GM10266 (cell line): ENCODE measurements around the gene SEMA4G.

Source experiments
- DNase-seq: peaks from one replicate; pipeline ENCODE4 v3.0.0; 2012; ENCODE audit errors: extremely low spot score
- TF ChIP-seq, protein P1 (sequence below): IDR thresholded peaks from 2 replicates; pipeline ENCODE4 v1.5.1; 2012; ENCODE audit warnings: mild to moderate bottlenecking, low read depth; ENCODE audit not compliant: control insufficient read depth, insufficient read depth; ENCODE audit errors: missing control alignments

The SEMA4G gene

DNA sequence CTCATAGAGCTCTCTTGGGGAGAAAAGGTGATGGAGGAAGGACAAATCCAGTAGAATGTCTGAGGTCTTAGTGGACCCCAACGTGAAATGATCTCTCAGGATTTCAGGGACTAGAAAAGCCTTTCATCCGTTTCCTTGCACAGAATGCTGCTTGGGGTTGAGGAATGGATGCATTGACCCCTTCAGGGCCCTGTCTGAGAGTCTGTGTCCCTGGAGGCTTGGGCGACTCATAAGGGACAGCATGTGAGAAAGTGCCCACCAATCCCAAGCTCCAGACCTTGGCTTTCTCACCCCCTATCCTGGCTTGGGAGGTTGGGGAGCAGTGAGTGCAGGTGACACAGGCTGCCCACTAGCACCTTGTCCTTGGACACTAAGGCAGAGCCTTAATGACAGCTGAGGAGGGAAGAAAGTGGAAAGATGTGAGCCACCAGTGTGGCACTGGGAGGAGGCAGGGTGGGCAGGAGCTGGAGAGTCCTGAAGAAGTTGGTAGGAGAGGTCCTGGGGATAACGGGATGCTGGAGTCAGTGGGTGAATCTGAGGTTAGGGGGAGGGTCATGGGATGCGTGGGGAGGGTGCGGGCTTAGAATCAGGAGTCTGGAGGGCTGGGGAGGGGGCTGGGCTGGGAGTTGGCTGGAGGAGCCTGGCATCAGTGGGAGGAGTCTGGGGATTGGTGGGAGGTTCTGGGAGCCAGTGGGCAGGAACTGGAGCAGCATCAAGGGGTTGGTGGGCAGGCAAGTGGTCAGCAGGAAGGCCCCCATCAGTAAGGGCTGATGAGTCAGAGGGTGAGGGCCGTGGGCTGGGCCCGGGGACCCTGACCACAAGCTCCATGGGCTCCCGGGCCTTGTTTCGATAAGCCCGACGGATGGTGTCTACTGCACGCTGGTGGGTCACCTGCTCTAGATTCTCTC, 38.9 kb downstream of the SEMA4G start:
- no peak for DNase-seq

DNA sequence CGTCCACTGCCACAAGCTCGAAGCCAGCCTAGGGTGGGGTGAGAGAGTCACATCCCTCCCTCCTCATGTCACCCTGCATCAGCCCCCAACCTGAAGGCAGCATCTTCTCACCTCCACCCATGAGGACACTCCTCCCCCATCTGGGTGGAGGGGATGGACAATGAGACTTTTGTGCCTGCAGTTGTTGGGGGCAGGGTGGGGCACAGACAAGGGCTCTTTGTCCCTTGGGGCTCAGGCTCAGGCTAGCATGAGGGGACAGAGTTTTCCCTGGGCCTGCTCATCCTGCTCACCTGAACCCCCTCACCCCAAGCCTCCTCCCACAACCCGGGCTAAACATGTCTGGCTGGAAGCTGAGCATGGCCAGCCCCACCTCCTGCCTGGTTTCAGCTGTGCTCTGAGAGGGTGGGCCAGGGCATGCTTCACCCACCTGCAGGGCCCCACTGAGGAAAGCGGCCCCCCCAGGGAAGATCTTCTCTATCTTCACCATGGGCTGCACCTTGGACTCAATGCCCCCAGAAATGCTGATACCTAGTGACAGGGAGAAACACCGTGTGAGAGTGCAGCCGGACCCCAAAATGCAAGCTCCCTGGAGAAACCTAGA, 39.6 kb downstream of the SEMA4G start:
- TF ChIP-seq, protein P1, sequence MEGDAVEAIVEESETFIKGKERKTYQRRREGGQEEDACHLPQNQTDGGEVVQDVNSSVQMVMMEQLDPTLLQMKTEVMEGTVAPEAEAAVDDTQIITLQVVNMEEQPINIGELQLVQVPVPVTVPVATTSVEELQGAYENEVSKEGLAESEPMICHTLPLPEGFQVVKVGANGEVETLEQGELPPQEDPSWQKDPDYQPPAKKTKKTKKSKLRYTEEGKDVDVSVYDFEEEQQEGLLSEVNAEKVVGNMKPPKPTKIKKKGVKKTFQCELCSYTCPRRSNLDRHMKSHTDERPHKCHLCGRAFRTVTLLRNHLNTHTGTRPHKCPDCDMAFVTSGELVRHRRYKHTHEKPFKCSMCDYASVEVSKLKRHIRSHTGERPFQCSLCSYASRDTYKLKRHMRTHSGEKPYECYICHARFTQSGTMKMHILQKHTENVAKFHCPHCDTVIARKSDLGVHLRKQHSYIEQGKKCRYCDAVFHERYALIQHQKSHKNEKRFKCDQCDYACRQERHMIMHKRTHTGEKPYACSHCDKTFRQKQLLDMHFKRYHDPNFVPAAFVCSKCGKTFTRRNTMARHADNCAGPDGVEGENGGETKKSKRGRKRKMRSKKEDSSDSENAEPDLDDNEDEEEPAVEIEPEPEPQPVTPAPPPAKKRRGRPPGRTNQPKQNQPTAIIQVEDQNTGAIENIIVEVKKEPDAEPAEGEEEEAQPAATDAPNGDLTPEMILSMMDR, result no peak
- no peak for DNase-seq

More for the DNA sequence above, 38.9 kb downstream of the SEMA4G start:
- TF ChIP-seq, protein P1, result no peak

DNA sequence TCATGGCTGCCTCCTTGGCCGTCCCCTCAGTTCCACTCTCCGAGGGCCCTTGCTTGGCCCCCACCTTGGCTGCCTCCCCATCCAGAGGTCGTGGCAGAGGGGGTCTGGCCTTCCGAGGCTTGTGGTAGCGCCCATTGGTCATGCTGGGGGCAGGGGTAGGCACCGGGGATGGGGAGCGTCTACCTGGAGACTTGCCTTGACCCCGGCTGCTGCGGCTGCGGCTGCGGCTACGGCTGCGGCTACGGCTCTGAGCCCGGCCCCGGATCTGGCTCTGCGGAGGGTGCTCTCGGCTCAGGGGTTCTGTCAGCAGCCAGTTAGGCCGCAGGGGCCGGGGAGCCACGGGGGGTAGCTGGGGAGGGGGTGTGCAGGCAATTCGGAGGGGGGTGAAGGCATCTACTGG, 41.0 kb downstream of the SEMA4G start:
- TF ChIP-seq, protein P1, result no peak
- DNase-seq, result no peak

DNA sequence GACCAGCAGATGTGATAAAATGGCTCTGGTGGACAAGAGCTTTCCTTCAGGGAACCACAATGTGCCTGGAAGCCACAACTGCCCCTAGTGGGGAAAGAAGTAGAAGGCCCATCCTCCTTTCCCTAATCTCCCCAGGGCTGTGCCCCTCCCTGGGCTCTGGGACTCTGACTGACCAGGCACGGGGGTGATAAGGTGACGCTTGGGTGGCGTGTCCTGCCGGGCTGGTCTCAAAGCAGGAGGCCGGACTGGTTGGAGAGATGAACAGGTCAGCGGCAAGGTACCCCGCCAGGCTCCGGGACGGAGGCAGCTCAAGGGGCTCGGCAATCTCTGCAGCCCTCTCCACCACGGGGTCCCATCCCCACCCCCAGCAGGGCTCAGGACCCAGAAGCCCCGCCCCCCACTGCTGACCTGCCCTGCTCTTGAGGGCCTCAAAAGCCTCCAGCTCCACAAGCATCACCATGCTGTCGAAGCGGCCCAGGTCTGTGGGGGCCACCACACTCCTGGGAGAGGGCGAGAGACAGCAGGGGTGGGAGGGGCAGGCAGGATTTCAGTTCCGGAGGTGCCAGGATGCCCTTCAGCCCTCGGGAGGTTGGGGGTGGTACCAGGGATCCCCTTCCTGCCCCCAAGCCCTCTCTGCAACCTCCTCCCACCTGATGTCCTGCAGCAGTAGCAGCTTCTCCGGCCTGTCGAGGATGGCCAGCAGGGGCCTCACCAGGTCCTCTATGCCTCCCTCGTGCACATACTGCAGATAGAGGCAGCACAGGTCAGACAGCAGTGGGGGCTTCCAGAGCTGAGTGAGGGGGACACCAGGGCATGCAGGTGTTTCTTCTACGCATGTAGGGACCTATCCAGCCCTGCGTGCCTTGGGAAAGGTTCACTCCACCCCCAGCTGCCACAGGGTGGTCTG, 42.5 kb downstream of the SEMA4G start:
- TF ChIP-seq, protein P1, result no peak
- no peak for DNase-seq

DNA sequence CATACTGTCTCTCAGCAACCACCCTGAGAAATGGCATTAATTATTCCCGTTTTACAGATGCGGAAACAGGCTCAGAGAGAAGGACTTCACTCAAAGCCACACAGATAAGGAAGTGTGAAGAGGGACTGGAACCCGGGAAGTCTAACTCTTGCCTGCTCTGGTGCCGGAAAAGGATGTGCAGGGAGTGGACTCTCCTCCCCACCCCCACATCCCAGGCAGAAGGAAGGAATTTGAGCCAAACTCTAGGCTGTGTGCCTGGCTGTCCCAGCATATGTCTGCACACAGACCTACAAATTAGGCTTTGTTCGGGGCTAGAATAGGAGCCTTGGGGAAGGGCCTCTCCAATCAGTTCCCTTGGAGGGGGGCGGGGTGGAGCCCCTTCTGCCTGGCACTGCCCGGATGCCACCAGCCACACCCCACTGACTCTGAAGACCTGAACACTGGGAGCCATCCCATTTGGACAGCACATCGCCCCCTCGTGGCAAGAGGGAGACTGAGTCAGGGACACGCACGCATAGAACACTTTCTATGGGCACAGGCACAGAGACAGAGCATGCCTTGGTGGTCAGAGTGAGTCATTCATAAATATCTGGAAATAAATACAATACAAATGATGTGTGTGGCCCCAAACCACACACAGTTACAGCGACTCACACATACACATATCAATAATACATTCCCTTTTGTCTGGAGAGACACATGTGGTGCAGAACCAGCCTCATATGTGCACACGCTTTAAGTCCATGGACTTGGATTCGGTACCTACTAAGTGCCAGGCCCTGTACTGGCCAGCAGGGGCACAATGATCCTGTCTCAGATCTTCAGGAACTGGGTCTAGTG, 43.4 kb downstream of the SEMA4G start:
- peak; percentile 87 for DNase-seq
- TF ChIP-seq, protein P1, result peak; percentile 92

DNA sequence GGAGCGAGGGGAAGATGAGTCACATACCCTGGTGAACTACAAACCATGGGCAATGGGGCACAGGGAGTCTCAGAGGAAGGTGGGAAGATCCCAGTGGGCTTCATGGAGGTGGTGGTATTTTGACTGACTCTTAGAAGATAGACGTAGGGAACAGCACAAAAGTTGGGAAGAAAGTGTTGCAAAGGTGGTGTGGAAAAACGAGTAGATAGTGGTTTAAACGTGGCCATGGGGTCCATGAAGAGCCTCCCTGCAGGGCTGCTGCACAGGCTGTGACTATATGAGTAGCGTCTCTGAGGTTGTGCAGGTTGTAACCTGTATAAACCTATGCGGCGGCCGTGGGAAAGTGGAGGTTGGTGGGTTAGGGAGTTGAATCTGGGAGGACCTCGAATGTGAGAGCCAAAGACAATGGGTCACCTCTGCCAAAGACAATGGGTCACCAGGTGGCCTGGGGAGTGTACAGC, 44.1 kb downstream of the SEMA4G start:
- no peak for DNase-seq
- TF ChIP-seq, protein P1, result no peak
